Adipocyte (in vitro differentiated cells): ENCODE data around the gene COX20.

Experiments used
- DNase-seq: peaks from one replicate; pipeline ENCODE4 v3.0.0-alpha.2; 2015; ENCODE audit warnings: low read depth
- H3K27me3 ChIP-seq: replicated peaks from 2 replicates; pipeline ENCODE4 v1.7.0; 2013; ENCODE audit warnings: mild to moderate bottlenecking, low read length, moderate library complexity; ENCODE audit not compliant: control insufficient read depth, insufficient read depth
- H3K36me3 ChIP-seq: 2 replicates; pipeline ENCODE4 v1.7.0; 2013; ENCODE audit warnings: low read length, mild to moderate bottlenecking, moderate library complexity; ENCODE audit not compliant: control insufficient read depth, insufficient read depth, severe bottlenecking
- H3K4me1 ChIP-seq: 2 replicates; pipeline ENCODE4 v1.7.0; 2013; ENCODE audit warnings: mild to moderate bottlenecking, low read length, moderate library complexity; ENCODE audit not compliant: control insufficient read depth, insufficient read depth
- H3K4me3 ChIP-seq: 2 replicates; pipeline ENCODE4 v1.7.0; 2013; ENCODE audit warnings: mild to moderate bottlenecking, low read length, moderate library complexity
- H3K9ac ChIP-seq: 2 replicates; pipeline ENCODE4 v1.7.0; 2013; ENCODE audit warnings: mild to moderate bottlenecking, low read length, moderate library complexity
- H3K9me3 ChIP-seq: 2 replicates; pipeline ENCODE4 v1.7.0; 2013; ENCODE audit warnings: mild to moderate bottlenecking, low read length, moderate library complexity; ENCODE audit not compliant: control insufficient read depth

COX20 gene

DNA sequence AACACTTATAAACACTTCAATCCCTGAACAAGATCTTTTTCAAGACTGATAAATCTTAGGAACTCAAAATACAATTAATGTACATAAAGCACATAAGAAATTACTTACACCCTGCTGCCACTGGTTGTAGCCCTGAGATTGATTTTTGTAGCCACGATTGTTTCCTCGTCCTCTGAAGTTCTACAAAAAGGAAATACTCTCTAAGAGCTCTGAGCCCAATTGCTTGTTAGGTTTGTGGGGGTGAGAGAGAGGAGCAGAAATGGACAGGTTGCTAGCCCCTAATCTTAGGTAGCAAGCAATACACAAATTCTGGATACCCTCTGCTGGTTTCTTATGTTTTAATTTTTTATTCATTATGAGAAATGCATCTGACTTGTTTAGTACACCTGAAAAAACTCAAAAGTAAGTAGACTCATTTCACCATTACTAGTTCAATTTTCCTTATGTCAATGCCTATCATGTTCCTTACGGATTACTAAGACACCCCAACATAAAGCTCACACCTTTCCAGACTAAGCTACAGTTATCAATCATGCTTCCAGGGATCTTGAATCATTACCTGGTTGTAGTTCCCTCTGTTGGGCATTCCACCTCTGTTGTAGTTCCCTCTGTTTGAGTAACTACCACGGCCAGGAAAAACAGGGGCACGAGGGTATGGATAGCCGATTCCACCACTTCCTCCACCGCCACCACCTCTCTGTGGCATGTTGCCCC is 19.6 kb downstream of the COX20 start:
- no peak overlapping the region for H3K9ac ChIP-seq
- no peaks in the 10 kb centered on the region for H3K27me3 ChIP-seq
- H3K9me3 ChIP-seq: no peaks in the 10 kb centered on the region
- peaks cover 100% of the 10 kb centered on the region for H3K36me3 ChIP-seq
- peaks cover 38% of the 10 kb centered on the region for H3K4me1 ChIP-seq
- no peak overlapping the region for H3K4me3 ChIP-seq
- DNase-seq: no peak

DNA sequence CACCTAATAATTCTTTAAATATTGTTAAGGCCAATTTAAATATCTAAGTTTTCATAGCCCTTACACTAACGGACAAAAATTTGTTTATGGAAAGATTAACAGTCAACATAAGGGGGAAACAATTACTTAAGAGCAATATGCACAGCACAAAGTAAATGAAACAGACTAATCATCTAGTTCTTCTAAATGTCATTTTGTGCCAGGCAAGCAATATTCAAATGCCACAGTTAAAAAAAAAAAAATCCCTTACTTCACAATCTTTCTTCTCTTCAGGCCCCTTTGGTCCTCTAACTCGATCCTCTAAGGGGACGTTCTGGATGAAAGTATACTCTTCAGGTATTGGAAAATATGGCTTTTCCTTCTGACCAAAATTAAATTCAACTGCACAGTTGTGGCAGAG is 22.3 kb downstream of the COX20 start:
- Histone ChIP-seq H3K27me3 (no peaks in the 10 kb centered on the region), H3K4me1 (peaks cover 51% of the 10 kb centered on the region), H3K9me3 (no peaks in the 10 kb centered on the region), H3K36me3 (peaks cover 84% of the 10 kb centered on the region), H3K4me3 (no peak overlapping the region), H3K9ac (peak overlapping the region; percentile 41)
- no peak for DNase-seq

DNA sequence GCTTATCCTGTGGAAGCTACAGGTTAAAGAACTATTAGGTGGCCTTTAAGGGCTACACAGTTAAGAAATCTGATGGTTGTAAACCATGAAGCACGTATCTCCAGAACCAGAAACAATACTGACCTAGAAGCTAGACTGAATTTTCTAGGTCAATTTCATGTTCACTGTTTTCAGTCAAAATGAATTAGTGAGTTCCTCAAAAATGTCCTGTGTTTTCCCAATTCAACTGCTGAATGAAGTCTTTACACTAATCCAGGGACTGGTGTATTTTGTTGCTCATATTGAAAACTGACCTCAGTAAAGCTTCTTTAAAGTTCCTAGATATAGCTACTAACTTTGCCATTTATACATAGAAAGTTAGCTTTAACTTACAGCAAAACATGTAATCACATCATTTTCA is 22.9 kb downstream of the COX20 start:
- Histone ChIP-seq H3K27me3 (no peaks in the 10 kb centered on the region), H3K4me1 (peaks cover 51% of the 10 kb centered on the region), H3K36me3 (peaks cover 78% of the 10 kb centered on the region), H3K9ac (no peak overlapping the region), H3K4me3 (no peak overlapping the region), H3K9me3 (no peaks in the 10 kb centered on the region)
- no peak for DNase-seq

DNA sequence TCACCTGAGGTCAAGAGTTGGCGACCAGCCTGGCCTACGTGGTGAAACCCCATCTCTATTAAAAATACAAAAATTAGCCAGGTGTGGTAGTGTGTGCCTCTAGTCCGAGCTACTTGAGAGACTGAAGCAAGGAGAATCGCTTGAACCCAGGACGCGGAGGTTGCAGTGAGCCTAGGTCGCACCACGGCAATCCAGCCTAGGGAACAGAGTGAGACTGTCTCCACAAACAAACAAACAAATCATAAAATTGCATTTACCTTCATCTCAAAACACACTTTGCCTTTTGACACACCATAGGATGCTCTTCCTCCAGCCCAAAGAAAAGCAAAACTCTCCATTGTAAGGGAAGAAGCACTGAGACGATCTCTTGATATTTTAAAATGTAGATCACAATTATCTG is 24.6 kb downstream of the COX20 start:
- Histone ChIP-seq H3K4me3 (peak overlapping the region; percentile 99), H3K36me3 (peaks cover 61% of the 10 kb centered on the region)

GRCh38 chr1:244860914-244861610 is 25.6 kb downstream of the COX20 start:
- Histone ChIP-seq H3K36me3 (peaks cover 51% of the 10 kb centered on the region), H3K4me1 (peaks cover 61% of the 10 kb centered on the region), H3K27me3 (no peaks in the 10 kb centered on the region), H3K9ac (peak overlapping the region; percentile 93), H3K9me3 (no peaks in the 10 kb centered on the region), H3K4me3 (peak overlapping the region; percentile 99)
- no peak for DNase-seq

More for the DNA sequence above, 24.6 kb downstream of the COX20 start:
- H3K9me3 ChIP-seq: no peaks in the 10 kb centered on the region
- DNase-seq: no peak
- peaks cover 52% of the 10 kb centered on the region for H3K4me1 ChIP-seq
- peak overlapping the region; percentile 93 for H3K9ac ChIP-seq
- no peaks in the 10 kb centered on the region for H3K27me3 ChIP-seq

GRCh38 chr1:244861683-244862082 is 26.2 kb downstream of the COX20 start:
- H3K4me3 ChIP-seq: peak overlapping the region; percentile 99
- peaks cover 61% of the 10 kb centered on the region for H3K4me1 ChIP-seq
- H3K27me3 ChIP-seq: no peaks in the 10 kb centered on the region
- peak; percentile 37 for DNase-seq
- H3K9ac ChIP-seq: peak overlapping the region; percentile 93
- H3K9me3 ChIP-seq: no peaks in the 10 kb centered on the region
- H3K36me3 ChIP-seq: peaks cover 45% of the 10 kb centered on the region

DNA sequence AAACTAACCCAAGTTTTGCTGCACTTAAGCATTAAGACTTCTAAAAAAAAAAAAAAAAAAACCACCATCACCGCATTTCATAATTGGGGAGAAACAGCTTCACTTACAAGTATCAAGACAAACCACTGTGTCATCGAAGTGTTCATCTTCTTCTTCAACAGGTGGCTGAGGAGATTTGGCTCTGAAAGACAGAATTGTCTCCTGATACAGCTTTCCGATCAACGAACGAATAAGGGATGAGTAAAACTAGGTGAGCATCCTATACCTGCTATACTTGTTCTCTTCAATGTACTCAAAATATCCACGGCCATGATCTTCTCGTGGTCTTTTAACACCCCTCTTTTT is 26.9 kb downstream of the COX20 start:
- peak overlapping the region; percentile 93 for H3K9ac ChIP-seq

GRCh38 chr1:244862699-244863490 is 27.4 kb downstream of the COX20 start:
- peak; percentile 98 for DNase-seq
- Histone ChIP-seq H3K9me3 (no peaks in the 10 kb centered on the region), H3K27me3 (no peaks in the 10 kb centered on the region), H3K36me3 (peaks cover 32% of the 10 kb centered on the region), H3K4me1 (peaks cover 51% of the 10 kb centered on the region), H3K4me3 (peak overlapping the region; percentile 99), H3K9ac (peak overlapping the region; percentile 100)

More for the DNA sequence above, 26.9 kb downstream of the COX20 start:
- Histone ChIP-seq H3K36me3 (peaks cover 38% of the 10 kb centered on the region), H3K27me3 (no peaks in the 10 kb centered on the region), H3K4me3 (peak overlapping the region; percentile 99), H3K4me1 (peaks cover 56% of the 10 kb centered on the region), H3K9me3 (no peaks in the 10 kb centered on the region)
- DNase-seq: peak; percentile 45

DNA sequence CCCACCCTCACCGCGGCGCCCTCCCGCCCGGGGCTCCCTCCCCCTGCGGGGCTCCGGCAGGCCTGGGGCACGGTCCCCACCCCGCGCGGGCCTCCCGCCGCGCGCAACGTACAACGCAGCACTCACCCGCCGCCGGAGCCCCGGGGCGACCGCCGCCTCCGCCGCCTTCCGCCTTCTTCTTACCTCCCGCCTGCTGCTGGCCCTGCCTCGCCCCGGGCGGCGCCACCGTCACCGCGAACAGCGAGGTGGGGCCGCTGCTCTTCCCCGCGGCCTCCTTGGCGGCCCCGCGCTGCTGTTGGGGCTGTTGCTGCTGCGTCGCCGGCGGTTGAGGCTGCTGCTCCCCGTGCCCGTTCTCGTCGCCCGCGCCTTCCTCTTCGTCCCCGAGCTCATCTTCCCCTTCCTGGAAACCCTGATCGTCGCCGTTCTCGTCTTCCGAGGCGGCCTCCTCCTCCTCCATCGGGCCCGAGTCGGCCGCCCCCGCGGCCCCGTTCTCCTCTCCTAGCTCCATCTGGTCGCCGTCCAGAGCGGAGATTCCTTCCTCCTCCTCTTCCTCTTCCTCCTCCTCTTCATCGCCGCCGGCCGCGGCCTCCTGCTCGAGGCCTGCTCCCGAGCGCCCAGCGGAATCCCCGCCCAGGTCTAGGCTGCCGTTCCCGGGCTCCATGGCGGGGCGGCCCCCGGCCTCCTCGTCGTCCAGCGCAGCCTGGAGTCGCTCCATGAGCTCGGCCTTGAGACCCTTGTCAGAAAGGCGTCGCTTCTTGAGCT is 28.2 kb downstream of the COX20 start:
- Histone ChIP-seq H3K36me3 (peaks cover 25% of the 10 kb centered on the region), H3K27me3 (no peaks in the 10 kb centered on the region), H3K4me3 (peak overlapping the region; percentile 99), H3K9me3 (no peaks in the 10 kb centered on the region), H3K4me1 (peaks cover 43% of the 10 kb centered on the region), H3K9ac (peak overlapping the region; percentile 100)
- DNase-seq: no peak

GRCh38 chr1:244864253-244865027 is 29.0 kb downstream of the COX20 start, which contains the start of gene HNRNPU:
HNRNPU (minus strand) TSS chr1:244864543; CDS start chr1:244864307, 236 bp downstream.
- no peaks in the 10 kb centered on the region for H3K27me3 ChIP-seq
- peak within 1 kb of the TSS; percentile 100 for H3K9ac ChIP-seq
- DNase-seq: peak; percentile 99
- H3K36me3 ChIP-seq: peaks cover 17% of the 10 kb centered on the region
- H3K4me3 ChIP-seq: peak within 1 kb of the TSS; percentile 99
- peaks cover 36% of the 10 kb centered on the region for H3K4me1 ChIP-seq
- no peaks in the 10 kb centered on the region for H3K9me3 ChIP-seq
